HepG2 (cell line): ENCODE results near the gene SENP6. TPM values are rescaled to one million over a fixed set of nuclear protein-coding genes. Genes with fewer than 3 reads are reported as not detected.

Experiments used
- BORCS8-MEF2B ChIP-seq: sonication (generic); formaldehyde crosslinking; IDR thresholded peaks from 2 replicates; pipeline ENCODE4 v1.8.0; 2022; ENCODE audit warnings: mild to moderate bottlenecking, missing genetic modification reagents
- ELF4 ChIP-seq: sonication (generic); formaldehyde crosslinking; IDR thresholded peaks from 2 replicates; pipeline ENCODE4 v1.5.0; 2020; ENCODE audit warnings: missing genetic modification reagents, mild to moderate bottlenecking, moderate library complexity, borderline replicate concordance
- GPN1 ChIP-seq: sonication (generic); formaldehyde crosslinking; IDR thresholded peaks from 2 replicates; pipeline ENCODE4 v1.5.1; 2020; ENCODE audit warnings: missing genetic modification reagents, borderline replicate concordance
- JUND ChIP-seq: sonication (generic); formaldehyde crosslinking; IDR thresholded peaks from 2 replicates; pipeline ENCODE4 v1.8.0; 2022; ENCODE audit warnings: mild to moderate bottlenecking, missing genetic modification reagents
- MZF1 ChIP-seq: sonication (generic); formaldehyde crosslinking; IDR thresholded peaks from 2 replicates; pipeline ENCODE4 v1.8.1; 2023; ENCODE audit warnings: mild to moderate bottlenecking, missing genetic modification reagents, borderline replicate concordance
- NFE2L2 ChIP-seq: fragments of 150-350 bp; IDR thresholded peaks from 2 replicates; pipeline ENCODE4 v1.6.1; 2014; ENCODE audit warnings: low read length
- REXO4 ChIP-seq: sonication (generic); formaldehyde crosslinking; IDR thresholded peaks from 2 replicates; pipeline ENCODE4 v1.8.0; 2022; ENCODE audit warnings: missing genetic modification reagents, mild to moderate bottlenecking, borderline replicate concordance
- YY1 ChIP-seq: IDR thresholded peaks from 2 replicates; pipeline ENCODE4 v1.6.1; 2011; ENCODE audit warnings: low read length, low read depth, moderate library complexity, mild to moderate bottlenecking; ENCODE audit not compliant: insufficient read depth, insufficient replicate concordance
- ZC3H13 ChIP-seq: sonication (generic); formaldehyde crosslinking; IDR thresholded peaks from 2 replicates; pipeline ENCODE4 v1.8.1; 2023; ENCODE audit warnings: mild to moderate bottlenecking, missing genetic modification reagents, moderate library complexity
- ZNF33B ChIP-seq: sonication (generic); formaldehyde crosslinking; IDR thresholded peaks from 2 replicates; pipeline ENCODE4 v1.5.1; 2020; ENCODE audit warnings: mild to moderate bottlenecking, missing genetic modification reagents
- ZNF44 ChIP-seq: sonication (generic); formaldehyde crosslinking; IDR thresholded peaks from 2 replicates; pipeline ENCODE4 v1.5.1; 2020; ENCODE audit warnings: mild to moderate bottlenecking, missing genetic modification reagents
- ZNF501 ChIP-seq: sonication (generic); formaldehyde crosslinking; IDR thresholded peaks from 2 replicates; pipeline ENCODE4 v1.5.1; 2020; ENCODE audit warnings: mild to moderate bottlenecking, moderate library complexity, missing genetic modification reagents
- ZNF614 ChIP-seq: IDR thresholded peaks from 2 replicates; pipeline ENCODE4 v1.6.1; 2018; ENCODE audit warnings: missing biosample characterization, missing genetic modification reagents, inconsistent platforms, borderline replicate concordance
- ZNF660 ChIP-seq: sonication (generic); formaldehyde crosslinking; IDR thresholded peaks from 2 replicates; pipeline ENCODE4 v1.5.1; 2020; ENCODE audit warnings: mild to moderate bottlenecking, low read depth, missing genetic modification reagents, borderline replicate concordance
- ZNF672 ChIP-seq: sonication (generic); formaldehyde crosslinking; IDR thresholded peaks from 2 replicates; pipeline ENCODE4 v1.8.1; 2022; ENCODE audit warnings: missing genetic modification reagents
- ZNF709 ChIP-seq: sonication (generic); formaldehyde crosslinking; IDR thresholded peaks from 2 replicates; pipeline ENCODE4 v1.5.0; 2020; ENCODE audit warnings: mild to moderate bottlenecking, missing genetic modification reagents
- ZNF816 ChIP-seq: sonication (generic); formaldehyde crosslinking; IDR thresholded peaks from 2 replicates; pipeline ENCODE4 v1.8.0; 2022; ENCODE audit warnings: missing genetic modification reagents, mild to moderate bottlenecking, borderline replicate concordance
- polyA plus RNA-seq, 8 experiments: library from polyadenylated mRNA; depleted of rRNA in 3 of 8; stranded (reverse) in 7 of 8; unstranded in 1 of 8; fragments of >200 nt; fragmentation: Illumina TruSeq in 4 of 8; extraction: Trizol in 4 of 8; gene quantifications; 2 replicates each; pipeline versions ENCODE4 v1.2.1 to v1.2.3, GENCODE V29; 2011 to 2016; ENCODE audit warnings: low read depth in 4 of 8, missing spikeins in 1 of 8, mixed read lengths in 1 of 8; ENCODE audit not compliant: insufficient read depth in 1 of 8
- total RNA-seq, 5 experiments: library from RNA; depleted of rRNA; stranded (reverse); fragments of >200 nt; fragmentation: Illumina TruSeq; extraction: Trizol; gene quantifications; 2 replicates each; pipeline ENCODE4 v1.2.3, GENCODE V29; 2016; ENCODE audit warnings: low read depth in 1 of 5
- TF ChIP-seq, protein P1 (sequence below): sonication (generic); formaldehyde crosslinking; IDR thresholded peaks from 2 replicates; pipeline ENCODE4 v1.4.0; 2020; ENCODE audit warnings: missing genetic modification reagents
- TF ChIP-seq, protein P2 (sequence below): sonication (generic); formaldehyde crosslinking; IDR thresholded peaks from 2 replicates; pipeline ENCODE4 v1.8.1; 2022; ENCODE audit warnings: mild to moderate bottlenecking, missing genetic modification reagents
- TF ChIP-seq, protein P3 (sequence below): IDR thresholded peaks from 2 replicates; pipeline ENCODE4 v1.6.1; 2016; ENCODE audit warnings: low read depth
- TF ChIP-seq, protein P4 (sequence below): IDR thresholded peaks from 2 replicates; pipeline ENCODE4 v1.6.1; 2016; ENCODE audit warnings: mild to moderate bottlenecking

SENP6 gene
- total and polyA plus RNA-seq, 2 of the 13 experiments (the other 11 are each of a cell fraction or from before 2014, with no cell fraction given) = 21.9 to 50.1 TPM

DNA sequence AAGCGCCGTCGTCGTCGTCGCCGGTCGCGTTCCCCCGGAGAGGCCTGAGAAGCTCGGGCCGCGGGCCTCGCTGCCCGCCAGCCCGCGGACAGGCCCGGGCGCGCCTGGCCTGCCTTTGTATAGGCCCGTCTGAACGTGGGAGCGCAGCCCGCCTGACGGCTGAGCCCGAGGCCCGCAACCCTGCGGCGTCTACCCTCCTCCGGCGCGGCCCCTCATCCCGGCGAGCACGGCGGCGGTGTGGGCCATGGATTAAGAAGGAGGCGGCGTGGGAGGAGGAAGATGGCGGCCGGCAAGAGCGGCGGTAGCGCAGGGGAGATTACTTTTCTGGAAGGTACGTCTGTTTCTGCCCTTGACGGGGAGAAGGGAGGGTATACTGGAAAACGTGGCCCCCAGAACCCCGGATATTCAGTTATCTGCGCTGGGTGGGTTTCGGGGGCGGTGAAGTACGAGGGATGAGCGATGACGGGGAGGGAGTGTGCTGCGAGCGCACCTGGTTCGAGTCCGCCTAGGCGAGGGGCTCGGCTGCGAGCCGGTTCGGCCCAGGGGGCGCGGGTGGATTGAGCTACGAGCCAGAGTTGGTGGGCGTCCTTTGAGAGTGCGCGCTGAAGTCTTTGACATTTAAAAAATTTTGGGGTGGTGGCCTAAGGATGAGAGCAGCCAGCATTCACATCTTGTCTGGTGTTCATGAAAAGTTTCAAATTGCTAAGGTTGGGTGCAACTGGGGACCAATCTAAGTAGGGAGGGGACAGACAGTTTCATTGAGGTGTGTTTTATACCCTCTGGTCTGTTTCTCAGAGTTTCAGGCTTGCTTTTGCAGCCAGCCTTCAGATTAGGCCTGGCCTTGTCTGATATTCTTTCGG, 796 bp downstream of the SENP6 start (continued):
- TF ChIP-seq, protein P1, sequence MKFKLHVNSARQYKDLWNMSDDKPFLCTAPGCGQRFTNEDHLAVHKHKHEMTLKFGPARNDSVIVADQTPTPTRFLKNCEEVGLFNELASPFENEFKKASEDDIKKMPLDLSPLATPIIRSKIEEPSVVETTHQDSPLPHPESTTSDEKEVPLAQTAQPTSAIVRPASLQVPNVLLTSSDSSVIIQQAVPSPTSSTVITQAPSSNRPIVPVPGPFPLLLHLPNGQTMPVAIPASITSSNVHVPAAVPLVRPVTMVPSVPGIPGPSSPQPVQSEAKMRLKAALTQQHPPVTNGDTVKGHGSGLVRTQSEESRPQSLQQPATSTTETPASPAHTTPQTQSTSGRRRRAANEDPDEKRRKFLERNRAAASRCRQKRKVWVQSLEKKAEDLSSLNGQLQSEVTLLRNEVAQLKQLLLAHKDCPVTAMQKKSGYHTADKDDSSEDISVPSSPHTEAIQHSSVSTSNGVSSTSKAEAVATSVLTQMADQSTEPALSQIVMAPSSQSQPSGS (CRISPR knock-in tag) = no peak
- TF ChIP-seq, protein P2, sequence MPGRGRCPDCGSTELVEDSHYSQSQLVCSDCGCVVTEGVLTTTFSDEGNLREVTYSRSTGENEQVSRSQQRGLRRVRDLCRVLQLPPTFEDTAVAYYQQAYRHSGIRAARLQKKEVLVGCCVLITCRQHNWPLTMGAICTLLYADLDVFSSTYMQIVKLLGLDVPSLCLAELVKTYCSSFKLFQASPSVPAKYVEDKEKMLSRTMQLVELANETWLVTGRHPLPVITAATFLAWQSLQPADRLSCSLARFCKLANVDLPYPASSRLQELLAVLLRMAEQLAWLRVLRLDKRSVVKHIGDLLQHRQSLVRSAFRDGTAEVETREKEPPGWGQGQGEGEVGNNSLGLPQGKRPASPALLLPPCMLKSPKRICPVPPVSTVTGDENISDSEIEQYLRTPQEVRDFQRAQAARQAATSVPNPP = no peak
- TF ChIP-seq JUND (CRISPR knock-in tag) (peak; percentile 25; the same call in 1 of the 2 replicates), MZF1 (CRISPR knock-in tag) (no peak), YY1 (peak; percentile 85), ZNF816 (peak; percentile 72), NFE2L2 (no peak), ZNF33B (CRISPR knock-in tag) (peak; percentile 84; the same call in 1 of the 2 replicates), ELF4 (CRISPR knock-in tag) (no peak), ZNF672 (CRISPR knock-in tag) (no peak), ZNF614 (CRISPR knock-in tag) (no peak), ZNF660 (CRISPR knock-in tag) (no peak), REXO4 (CRISPR knock-in tag) (0 out of 2 replicates have a peak, but pooled peaks have one; percentile 54), ZC3H13 (CRISPR knock-in tag) (peak; percentile 41), BORCS8-MEF2B (0 out of 2 replicates have a peak, but pooled peaks have one; percentile 47), ZNF44 (0 out of 2 replicates have a peak, but pooled peaks have one; percentile 57), ZNF709 (peak; percentile 87; the same call in 1 of the 2 replicates), ZNF501 (CRISPR knock-in tag) (peak; percentile 43; the same call in 1 of the 2 replicates), GPN1 (CRISPR knock-in tag) (peak; percentile 38; the same call in 1 of the 2 replicates)
- TF ChIP-seq, protein P3, sequence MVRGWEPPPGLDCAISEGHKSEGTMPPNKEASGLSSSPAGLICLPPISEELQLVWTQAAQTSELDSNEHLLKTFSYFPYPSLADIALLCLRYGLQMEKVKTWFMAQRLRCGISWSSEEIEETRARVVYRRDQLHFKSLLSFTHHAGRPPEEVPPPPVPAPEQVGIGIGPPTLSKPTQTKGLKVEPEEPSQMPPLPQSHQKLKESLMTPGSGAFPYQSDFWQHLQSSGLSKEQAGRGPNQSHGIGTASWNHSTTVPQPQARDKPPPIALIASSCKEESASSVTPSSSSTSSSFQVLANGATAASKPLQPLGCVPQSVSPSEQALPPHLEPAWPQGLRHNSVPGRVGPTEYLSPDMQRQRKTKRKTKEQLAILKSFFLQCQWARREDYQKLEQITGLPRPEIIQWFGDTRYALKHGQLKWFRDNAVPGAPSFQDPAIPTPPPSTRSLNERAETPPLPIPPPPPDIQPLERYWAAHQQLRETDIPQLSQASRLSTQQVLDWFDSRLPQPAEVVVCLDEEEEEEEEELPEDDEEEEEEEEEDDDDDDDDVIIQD (CRISPR knock-in tag) = no peak
- TF ChIP-seq, protein P4, sequence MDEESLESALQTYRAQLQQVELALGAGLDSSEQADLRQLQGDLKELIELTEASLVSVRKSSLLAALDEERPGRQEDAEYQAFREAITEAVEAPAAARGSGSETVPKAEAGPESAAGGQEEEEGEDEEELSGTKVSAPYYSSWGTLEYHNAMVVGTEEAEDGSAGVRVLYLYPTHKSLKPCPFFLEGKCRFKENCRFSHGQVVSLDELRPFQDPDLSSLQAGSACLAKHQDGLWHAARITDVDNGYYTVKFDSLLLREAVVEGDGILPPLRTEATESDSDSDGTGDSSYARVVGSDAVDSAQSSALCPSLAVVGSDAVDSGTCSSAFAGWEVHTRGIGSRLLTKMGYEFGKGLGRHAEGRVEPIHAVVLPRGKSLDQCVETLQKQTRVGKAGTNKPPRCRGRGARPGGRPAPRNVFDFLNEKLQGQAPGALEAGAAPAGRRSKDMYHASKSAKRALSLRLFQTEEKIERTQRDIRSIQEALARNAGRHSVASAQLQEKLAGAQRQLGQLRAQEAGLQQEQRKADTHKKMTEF = peak; percentile 57; the same call in 1 of the 2 replicates
